Stimulated activated memory B cell treated with anti-CD40 and anti-IgM and Interleukin-4, amounts not matched to agents 10 μg/mL and 1 μg/mL and 100 μg/mL, for 72 hours (primary cell): ENCODE results near the gene USP27X.
A peak's percentile ranks its signal among the peaks of the same experiment; 100 is the strongest.

ENCODE experiments used
- ATAC-seq: fragments of 150-1000 bp; cut with Tn5 transposase; 2 replicates; pipeline ENCODE4 v1.10.0; 2021
- H3K27ac Mint-ChIP-seq: one replicate; pipeline ENCODE4 v1.8.0; 2022; ENCODE audit warnings: mild to moderate bottlenecking, mixed read lengths
- H3K27me3 Mint-ChIP-seq: one replicate; pipeline ENCODE4 v1.8.0; 2022; ENCODE audit warnings: mixed read lengths
- H3K36me3 Mint-ChIP-seq: one replicate; pipeline ENCODE4 v1.8.0; 2022; ENCODE audit warnings: mixed read lengths
- H3K4me1 Mint-ChIP-seq: one replicate; pipeline ENCODE4 v1.8.0; 2022; ENCODE audit warnings: mixed read lengths
- H3K4me3 Mint-ChIP-seq: one replicate; pipeline ENCODE4 v1.8.0; 2022; ENCODE audit warnings: mild to moderate bottlenecking, moderate library complexity, mixed read lengths
- H3K9me3 Mint-ChIP-seq: one replicate; pipeline ENCODE4 v1.8.0; 2022; ENCODE audit warnings: mixed read lengths

Gene USP27X

DNA sequence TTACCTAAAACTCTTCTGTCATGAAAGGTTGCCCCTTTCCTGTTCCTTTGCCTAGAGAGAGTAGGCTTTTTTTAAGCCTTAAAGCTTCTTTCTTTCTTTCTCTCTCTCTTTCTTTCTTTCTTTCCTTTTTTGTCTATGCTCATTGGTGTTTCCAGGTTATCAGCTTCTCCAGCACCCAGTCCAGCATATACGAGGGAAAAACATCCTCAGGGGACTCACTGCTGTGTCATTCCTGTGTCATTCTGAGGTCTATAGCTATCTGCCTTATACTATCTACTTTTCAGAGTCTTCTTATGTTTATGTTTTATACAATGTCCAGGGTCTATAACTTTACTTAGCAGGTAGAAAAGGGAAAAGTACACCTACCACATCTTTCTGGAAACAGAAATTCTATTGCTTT is 10.5 kb upstream of the USP27X start:
- Mint-ChIP-seq H3K36me3 (no peaks in the 10 kb centered on the region), H3K4me1 (peaks cover 5% of the 10 kb centered on the region), H3K27me3 (no peaks in the 10 kb centered on the region), H3K9me3 (no peaks in the 10 kb centered on the region), H3K27ac (no peak overlapping the region), H3K4me3 (no peak overlapping the region)
- ATAC-seq: no peak

DNA sequence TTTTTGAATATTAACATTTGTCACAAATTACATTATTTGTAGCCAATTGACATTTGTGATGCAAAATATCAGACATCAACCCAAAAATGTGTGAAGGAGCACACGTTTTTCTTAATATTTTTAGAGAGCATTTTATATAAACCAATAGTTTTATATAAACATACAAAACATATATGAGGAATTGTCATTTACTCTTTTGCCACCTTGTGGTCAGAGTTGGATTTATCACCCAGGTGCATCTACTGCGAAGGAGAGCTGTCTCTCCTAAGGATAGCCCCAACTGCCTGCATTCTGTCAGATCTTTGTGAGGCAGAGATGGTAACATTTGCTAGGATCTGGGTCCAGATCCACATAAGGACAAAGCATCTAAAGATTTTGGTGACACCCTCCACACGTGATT is 2.5 kb upstream of the USP27X start:
- ATAC-seq: no peak
- peaks cover 5% of the 10 kb centered on the region for H3K36me3 Mint-ChIP-seq
- no peaks in the 10 kb centered on the region for H3K9me3 Mint-ChIP-seq
- H3K4me3 Mint-ChIP-seq: no peak overlapping the region
- no peaks in the 10 kb centered on the region for H3K27me3 Mint-ChIP-seq
- peak overlapping the region; percentile 32 for H3K27ac Mint-ChIP-seq
- H3K4me1 Mint-ChIP-seq: peaks cover 23% of the 10 kb centered on the region

DNA sequence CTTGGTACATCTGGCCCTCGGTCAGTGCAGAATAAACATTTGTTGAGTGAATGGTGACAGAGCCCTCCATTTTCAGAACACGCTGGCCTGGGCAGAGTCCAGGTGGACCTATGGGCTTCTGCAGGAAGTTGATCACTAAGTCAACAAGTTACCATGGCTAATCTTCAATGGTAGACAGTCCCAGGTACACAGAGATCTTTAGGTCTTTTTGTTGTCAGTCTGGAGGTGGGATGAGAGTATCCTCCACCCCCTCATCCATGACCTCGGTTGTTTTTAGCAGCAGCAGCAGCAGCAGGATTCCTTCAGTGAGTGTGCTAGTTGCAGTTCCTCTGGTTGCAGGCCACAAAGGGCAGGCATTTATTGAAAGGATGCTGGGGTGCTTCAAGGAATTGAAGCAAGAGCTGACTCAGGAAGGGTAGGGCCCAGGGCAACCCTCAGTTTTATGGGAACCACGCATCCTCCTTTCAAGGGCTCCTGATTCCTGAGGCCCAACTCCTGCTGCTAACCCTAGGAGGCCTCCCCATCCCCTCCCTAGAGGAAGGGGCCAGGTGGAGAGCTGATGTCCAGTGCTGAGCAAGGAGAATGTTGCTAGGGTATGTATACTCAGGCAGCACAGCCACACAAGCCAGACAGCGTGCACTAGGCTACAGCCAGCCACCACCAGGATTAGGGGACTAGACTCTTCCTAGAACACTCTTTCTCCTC is 1.7 kb upstream of the USP27X start:
- no peak for ATAC-seq
- Mint-ChIP-seq H3K4me3 (no peak overlapping the region), H3K27me3 (no peaks in the 10 kb centered on the region), H3K9me3 (no peaks in the 10 kb centered on the region), H3K27ac (peak overlapping the region; percentile 32), H3K4me1 (peaks cover 28% of the 10 kb centered on the region), H3K36me3 (peaks cover 7% of the 10 kb centered on the region)

DNA sequence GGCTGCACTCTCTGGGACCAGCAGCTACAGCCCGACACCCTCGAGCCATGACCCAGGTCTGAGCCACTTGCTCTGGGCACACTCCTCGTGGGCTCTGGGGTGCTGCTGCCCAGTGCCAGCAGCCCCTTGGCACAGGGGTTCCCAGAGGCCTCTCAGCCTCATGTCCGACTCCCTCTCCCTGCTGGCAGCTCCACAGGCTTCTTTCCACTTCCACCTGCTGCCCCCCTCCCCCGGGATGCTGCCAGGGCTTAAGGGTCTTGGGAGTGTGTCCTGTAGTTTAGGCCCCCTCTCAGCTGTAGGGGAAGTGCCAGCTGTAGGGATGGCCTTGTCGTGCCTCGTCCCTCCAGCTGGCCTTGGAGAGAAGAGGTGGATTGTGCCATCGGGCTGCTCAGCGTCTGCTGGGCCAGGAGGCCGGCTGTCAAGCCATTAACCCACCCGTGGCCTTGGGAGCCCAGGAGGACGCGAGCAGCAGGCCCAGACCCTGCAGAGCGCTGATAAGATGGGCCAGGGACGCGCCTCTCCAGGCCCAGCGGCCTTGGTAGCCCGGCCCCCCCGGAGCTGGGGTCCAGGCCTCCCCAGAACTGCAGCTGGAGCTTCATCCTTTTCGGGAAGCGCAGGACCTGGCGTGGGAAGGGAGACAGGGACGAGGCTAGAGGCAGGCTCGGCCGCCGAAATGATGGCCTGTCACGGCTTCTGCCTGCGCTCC is 1.0 kb upstream of the USP27X start:
- Mint-ChIP-seq H3K9me3 (no peaks in the 10 kb centered on the region), H3K4me3 (peak overlapping the region; percentile 79), H3K27ac (peak overlapping the region; percentile 73), H3K4me1 (peaks cover 28% of the 10 kb centered on the region), H3K27me3 (no peaks in the 10 kb centered on the region), H3K36me3 (peaks cover 7% of the 10 kb centered on the region)
- no peak for ATAC-seq

DNA sequence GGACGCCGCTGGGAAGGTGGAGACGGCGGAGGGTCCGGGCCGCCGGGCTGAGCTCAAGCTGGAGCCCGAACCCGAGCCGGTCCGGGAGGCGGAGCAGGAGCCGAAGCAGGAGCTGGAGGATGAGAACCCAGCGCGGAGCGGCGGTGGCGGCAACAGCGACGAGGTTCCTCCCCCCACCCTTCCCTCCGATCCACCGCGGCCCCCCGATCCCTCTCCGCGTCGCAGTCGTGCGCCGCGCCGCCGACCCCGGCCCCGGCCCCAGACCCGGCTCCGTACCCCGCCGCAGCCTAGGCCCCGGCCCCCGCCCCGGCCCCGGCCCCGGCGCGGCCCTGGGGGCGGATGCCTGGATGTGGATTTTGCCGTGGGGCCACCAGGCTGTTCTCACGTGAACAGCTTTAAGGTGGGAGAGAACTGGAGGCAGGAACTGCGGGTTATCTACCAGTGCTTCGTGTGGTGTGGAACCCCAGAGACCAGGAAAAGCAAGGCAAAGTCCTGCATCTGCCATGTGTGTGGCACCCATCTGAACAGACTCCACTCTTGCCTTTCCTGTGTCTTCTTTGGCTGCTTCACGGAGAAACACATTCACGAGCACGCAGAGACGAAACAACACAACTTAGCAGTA is 483 bp downstream of the USP27X start:
- Mint-ChIP-seq H3K4me3 (peak overlapping the region; percentile 79), H3K4me1 (peaks cover 35% of the 10 kb centered on the region), H3K27ac (peak overlapping the region; percentile 73), H3K9me3 (no peaks in the 10 kb centered on the region), H3K27me3 (no peaks in the 10 kb centered on the region), H3K36me3 (peaks cover 12% of the 10 kb centered on the region)
- peak; percentile 49 for ATAC-seq

DNA sequence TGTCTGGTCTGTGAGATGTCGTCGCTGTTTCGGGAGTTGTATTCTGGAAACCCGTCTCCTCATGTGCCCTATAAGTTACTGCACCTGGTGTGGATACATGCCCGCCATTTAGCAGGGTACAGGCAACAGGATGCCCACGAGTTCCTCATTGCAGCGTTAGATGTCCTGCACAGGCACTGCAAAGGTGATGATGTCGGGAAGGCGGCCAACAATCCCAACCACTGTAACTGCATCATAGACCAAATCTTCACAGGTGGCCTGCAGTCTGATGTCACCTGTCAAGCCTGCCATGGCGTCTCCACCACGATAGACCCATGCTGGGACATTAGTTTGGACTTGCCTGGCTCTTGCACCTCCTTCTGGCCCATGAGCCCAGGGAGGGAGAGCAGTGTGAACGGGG is 1.4 kb downstream of the USP27X start:
- peaks cover 35% of the 10 kb centered on the region for H3K4me1 Mint-ChIP-seq
- no peaks in the 10 kb centered on the region for H3K9me3 Mint-ChIP-seq
- H3K27ac Mint-ChIP-seq: no peak overlapping the region
- no peak for ATAC-seq
- no peak overlapping the region for H3K4me3 Mint-ChIP-seq
- H3K36me3 Mint-ChIP-seq: peaks cover 12% of the 10 kb centered on the region
- no peaks in the 10 kb centered on the region for H3K27me3 Mint-ChIP-seq

GRCh38 chrX:49884290-49884862 is 5.1 kb downstream of the USP27X start:
- Mint-ChIP-seq H3K9me3 (no peaks in the 10 kb centered on the region), H3K4me1 (peaks cover 17% of the 10 kb centered on the region), H3K4me3 (no peak overlapping the region), H3K36me3 (peaks cover 12% of the 10 kb centered on the region), H3K27me3 (no peaks in the 10 kb centered on the region), H3K27ac (no peak overlapping the region)
- ATAC-seq: peak; percentile 48

GRCh38 chrX:49892542-49892941 is 13.3 kb downstream of the USP27X start:
- Mint-ChIP-seq H3K36me3 (peaks cover 9% of the 10 kb centered on the region), H3K9me3 (peaks cover 13% of the 10 kb centered on the region), H3K4me1 (no peaks in the 10 kb centered on the region), H3K27ac (no peak overlapping the region), H3K4me3 (no peak overlapping the region), H3K27me3 (peaks cover 20% of the 10 kb centered on the region)
- ATAC-seq: no peak

GRCh38 chrX:49896951-49897350 is 17.7 kb downstream of the USP27X start:
- peaks cover 12% of the 10 kb centered on the region for H3K27me3 Mint-ChIP-seq
- no peaks in the 10 kb centered on the region for H3K4me1 Mint-ChIP-seq
- no peak overlapping the region for H3K4me3 Mint-ChIP-seq
- H3K27ac Mint-ChIP-seq: no peak overlapping the region
- peaks cover 10% of the 10 kb centered on the region for H3K9me3 Mint-ChIP-seq
- ATAC-seq: no peak
- H3K36me3 Mint-ChIP-seq: peaks cover 9% of the 10 kb centered on the region

- Mint-ChIP-seq H3K27ac (no peak overlapping the region), H3K36me3 (peaks cover 9% of the 10 kb centered on the region), H3K4me3 (no peak overlapping the region), H3K9me3 (peaks cover 10% of the 10 kb centered on the region), H3K27me3 (peaks cover 20% of the 10 kb centered on the region), H3K4me1 (no peaks in the 10 kb centered on the region)
- no peak for ATAC-seq
These were observed 21.8 kb downstream of the USP27X start for GRCh38 chrX:49901048-49901447.

DNA sequence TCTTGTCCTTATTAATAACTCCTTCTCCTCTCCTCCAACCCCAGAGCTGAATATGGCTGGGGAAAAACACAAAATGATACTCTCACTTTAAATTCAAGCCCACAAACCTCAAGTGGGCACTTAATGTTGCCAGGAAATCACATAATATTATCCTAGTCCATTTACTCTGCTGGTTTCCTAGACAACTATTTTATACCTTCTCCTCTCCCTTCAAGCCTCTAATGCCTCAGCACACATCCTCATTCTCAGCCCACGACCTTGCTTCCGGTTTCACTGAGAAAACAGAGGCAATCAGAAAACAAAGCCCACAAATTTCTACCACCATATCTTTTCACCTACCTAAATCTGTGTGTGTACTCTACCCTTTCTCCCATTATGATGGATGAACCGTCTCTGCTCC is 31.1 kb downstream of the USP27X start:
- H3K9me3 Mint-ChIP-seq: no peaks in the 10 kb centered on the region

DNA sequence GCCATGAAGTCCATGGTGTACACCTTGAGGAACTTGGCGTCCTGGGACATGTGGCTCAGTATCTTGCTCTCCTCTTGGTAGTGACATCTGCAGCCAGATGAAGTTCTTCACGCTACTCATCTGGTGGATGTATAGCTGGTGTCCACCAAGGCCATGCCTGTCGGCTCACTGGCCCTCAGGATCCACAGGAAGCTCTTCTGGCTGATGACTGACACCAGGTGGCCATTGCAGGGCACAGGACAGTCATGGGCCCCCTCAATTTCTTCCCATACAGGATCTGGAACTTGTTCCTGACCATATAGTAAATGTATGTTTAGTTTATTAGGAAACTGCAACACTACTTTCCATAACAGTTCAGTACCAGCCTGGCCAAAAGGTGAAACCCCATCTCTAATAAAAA is 32.8 kb downstream of the USP27X start:
- ATAC-seq: no peak
- no peaks in the 10 kb centered on the region for H3K36me3 Mint-ChIP-seq
- peaks cover 14% of the 10 kb centered on the region for H3K4me1 Mint-ChIP-seq
- no peaks in the 10 kb centered on the region for H3K27me3 Mint-ChIP-seq
- no peak overlapping the region for H3K4me3 Mint-ChIP-seq
- H3K9me3 Mint-ChIP-seq: no peaks in the 10 kb centered on the region
- no peak overlapping the region for H3K27ac Mint-ChIP-seq

More for the DNA sequence above, 31.1 kb downstream of the USP27X start:
- Mint-ChIP-seq H3K36me3 (no peaks in the 10 kb centered on the region), H3K27me3 (no peaks in the 10 kb centered on the region), H3K27ac (peak overlapping the region; percentile 69), H3K4me3 (no peak overlapping the region), H3K4me1 (peaks cover 14% of the 10 kb centered on the region)
- peak; percentile 51 for ATAC-seq

GRCh38 chrX:49912861-49913260 is 33.6 kb downstream of the USP27X start:
- no peak overlapping the region for H3K4me3 Mint-ChIP-seq
- H3K9me3 Mint-ChIP-seq: no peaks in the 10 kb centered on the region
- no peaks in the 10 kb centered on the region for H3K36me3 Mint-ChIP-seq
- no peak overlapping the region for H3K27ac Mint-ChIP-seq
- H3K27me3 Mint-ChIP-seq: no peaks in the 10 kb centered on the region
- no peak for ATAC-seq
- H3K4me1 Mint-ChIP-seq: peaks cover 14% of the 10 kb centered on the region

DNA sequence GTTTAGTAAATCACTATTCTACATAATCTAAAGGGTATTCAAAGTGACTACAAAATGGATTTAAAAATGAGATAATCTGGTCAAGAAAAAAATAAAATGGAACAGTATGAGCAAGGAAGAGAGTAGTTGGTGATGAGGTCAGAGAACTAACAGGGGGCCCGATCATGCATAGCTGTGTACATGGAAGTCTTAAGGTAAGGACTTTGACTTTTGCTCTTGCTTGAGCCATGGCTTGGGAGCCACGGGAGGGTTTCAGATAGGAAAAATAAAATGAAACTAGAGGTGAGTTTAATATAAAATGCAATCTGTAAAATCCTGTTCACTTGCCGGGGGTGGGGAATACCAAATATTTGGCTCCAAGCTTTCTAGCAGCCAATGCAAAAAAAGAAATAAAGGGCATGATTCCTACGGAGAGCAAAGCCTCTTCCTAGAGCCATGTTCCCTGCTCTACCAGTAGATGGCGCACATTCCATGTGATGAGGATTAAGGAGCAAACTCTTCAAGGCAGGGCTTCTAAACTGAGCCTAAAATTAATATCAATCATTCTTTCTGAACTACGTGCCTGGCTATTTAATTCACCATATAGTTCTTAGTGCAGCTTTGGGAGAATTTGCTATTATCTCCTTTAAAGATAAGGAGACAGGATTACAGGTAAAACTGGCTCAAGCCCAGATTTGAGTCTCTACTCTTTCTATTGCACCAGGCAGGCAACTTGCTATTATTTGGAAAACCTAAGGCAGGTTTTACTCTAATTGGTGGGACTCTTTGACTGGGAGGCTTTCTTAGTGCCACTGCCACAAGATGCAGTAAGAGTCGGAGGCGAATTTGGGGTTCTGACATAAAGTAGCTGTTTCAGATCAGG is 36.3 kb downstream of the USP27X start:
- no peaks in the 10 kb centered on the region for H3K9me3 Mint-ChIP-seq
- no peaks in the 10 kb centered on the region for H3K36me3 Mint-ChIP-seq
- H3K27ac Mint-ChIP-seq: no peak overlapping the region
- no peak overlapping the region for H3K4me3 Mint-ChIP-seq
- peak; percentile 56 for ATAC-seq
- H3K27me3 Mint-ChIP-seq: no peaks in the 10 kb centered on the region
- H3K4me1 Mint-ChIP-seq: peaks cover 4% of the 10 kb centered on the region

GRCh38 chrX:49919617-49920016 is 40.3 kb downstream of the USP27X start:
- Mint-ChIP-seq H3K4me1 (peaks cover 3% of the 10 kb centered on the region), H3K9me3 (no peaks in the 10 kb centered on the region), H3K27ac (no peak overlapping the region), H3K36me3 (peaks cover 2% of the 10 kb centered on the region), H3K4me3 (no peak overlapping the region), H3K27me3 (no peaks in the 10 kb centered on the region)
- ATAC-seq: no peak
